GM19023 (cell line): ENCODE measurements around the gene GNA15.
"Not testable (repeated sequence)": the region's sequence is repeated elsewhere in the genome, so short reads cannot be mapped to it uniquely, and the experiment has no call there.

Experiments used
- ATAC-seq: cut with Tn5 transposase; IDR thresholded peaks from one replicate; pipeline ENCODE4 v1.9.1; 2021; ENCODE audit warnings: mild to moderate bottlenecking, moderate library complexity; ENCODE audit not compliant: unreplicated experiment

GNA15 gene

GRCh38 chr19:3167533-3168272 lies 31.9 kb downstream of the GNA15 start:
- no peak for ATAC-seq

DNA sequence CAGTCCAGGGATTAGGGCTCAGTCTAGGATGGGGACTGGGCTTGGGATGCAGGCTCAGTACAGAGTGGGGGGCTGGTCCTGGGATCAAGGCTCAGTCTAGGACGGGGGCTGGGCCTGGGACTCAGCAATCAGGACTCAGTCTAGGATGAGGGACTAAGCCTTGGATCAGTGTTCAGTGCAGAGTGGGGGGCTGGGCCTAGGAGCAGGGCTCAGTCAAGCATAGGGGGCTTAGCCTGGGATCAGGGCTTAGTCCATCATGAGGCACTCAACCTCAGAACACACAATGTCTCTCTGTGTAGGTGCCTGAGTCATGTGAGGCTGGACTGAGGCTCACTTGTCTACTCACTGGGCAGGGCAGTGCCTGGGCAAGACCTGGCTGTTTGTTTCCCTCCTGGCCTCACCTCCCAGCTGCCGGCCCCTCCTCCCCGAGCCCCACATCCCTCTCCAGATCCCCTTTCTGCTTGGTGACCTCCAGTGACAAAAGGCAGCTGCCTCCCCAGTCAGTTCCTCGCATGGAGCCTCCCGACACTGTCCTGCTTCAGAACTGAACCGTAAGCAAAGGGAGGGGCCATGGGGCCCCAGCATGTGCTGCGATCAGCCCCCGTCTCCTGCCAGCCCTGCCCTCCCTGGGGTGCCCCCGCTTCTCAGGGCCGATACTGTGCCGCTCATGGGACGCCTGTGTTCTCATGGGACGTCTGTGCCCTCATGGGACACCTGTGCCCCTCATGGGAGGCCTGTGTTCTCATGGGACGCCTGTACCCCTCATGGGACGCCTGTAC lies 36.2 kb downstream of the GNA15 start:
- no peak for ATAC-seq

GRCh38 chr19:3172673-3173000 lies 36.8 kb downstream of the GNA15 start:
- ATAC-seq, result not testable (repeated sequence)

DNA sequence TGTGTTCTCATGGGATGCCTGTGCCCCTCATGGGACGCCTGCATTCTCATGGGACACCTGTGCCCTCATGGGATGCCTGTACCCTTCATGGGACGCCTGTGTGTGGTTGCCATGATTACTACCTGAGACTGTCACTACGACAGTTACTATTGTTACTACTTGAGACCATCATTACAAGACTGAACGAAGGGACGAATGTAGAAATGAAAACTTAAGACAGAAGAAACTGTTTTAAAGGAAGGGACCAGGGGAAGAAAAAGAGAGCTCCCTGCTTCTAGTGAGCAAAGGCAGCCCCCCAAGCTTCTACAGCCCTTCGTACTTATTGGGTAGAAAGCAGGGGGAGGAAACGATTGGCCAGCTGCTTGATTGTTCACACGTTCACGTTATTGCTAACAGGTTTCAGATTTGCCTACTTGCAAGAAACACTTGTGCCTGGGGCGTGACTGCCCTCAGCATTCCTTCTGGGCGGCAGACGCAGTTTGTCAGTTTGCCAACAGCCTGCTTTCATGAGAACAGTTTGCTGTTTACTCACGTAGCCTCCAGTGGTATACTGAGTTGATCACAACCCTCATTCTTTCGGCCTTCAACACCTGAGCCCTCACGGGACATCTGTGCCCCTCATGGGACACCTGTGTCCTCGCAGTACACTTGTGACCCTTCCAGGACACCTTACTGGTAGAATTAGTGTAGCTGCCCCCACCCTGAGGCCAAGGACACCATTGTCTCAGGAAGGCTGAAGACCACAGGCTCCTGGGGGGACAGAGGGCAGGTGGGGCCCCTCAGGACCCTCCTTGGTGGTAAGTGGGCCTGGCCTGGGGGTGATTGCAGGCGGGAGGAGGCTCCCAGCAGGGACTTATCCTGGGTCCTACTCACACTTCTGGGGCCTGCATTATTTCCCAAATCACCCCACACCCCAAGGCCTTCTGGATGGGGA lies 40.2 kb downstream of the GNA15 start:
- no peak for ATAC-seq

- ATAC-seq, result no peak
Observed at GRCh38 chr19:3176715-3177501, 41.1 kb downstream of the GNA15 start.

GRCh38 chr19:3178377-3178972 lies 42.6 kb downstream of the GNA15 start, which contains the start of gene S1PR4:
TSS of gene S1PR4 (plus strand) at chr19:3178769. CDS start at chr19:3178793, 24 bp downstream.
- no peak for ATAC-seq

GRCh38 chr19:3178973-3179738 lies 43.3 kb downstream of the GNA15 start:
- no peak for ATAC-seq

DNA sequence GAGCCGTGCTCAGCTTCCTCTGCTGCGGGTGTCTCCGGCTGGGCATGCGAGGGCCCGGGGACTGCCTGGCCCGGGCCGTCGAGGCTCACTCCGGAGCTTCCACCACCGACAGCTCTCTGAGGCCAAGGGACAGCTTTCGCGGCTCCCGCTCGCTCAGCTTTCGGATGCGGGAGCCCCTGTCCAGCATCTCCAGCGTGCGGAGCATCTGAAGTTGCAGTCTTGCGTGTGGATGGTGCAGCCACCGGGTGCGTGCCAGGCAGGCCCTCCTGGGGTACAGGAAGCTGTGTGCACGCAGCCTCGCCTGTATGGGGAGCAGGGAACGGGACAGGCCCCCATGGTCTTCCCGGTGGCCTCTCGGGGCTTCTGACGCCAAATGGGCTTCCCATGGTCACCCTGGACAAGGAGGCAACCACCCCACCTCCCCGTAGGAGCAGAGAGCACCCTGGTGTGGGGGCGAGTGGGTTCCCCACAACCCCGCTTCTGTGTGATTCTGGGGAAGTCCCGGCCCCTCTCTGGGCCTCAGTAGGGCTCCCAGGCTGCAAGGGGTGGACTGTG lies 44.0 kb downstream of the GNA15 start:
- ATAC-seq, result no peak

DNA sequence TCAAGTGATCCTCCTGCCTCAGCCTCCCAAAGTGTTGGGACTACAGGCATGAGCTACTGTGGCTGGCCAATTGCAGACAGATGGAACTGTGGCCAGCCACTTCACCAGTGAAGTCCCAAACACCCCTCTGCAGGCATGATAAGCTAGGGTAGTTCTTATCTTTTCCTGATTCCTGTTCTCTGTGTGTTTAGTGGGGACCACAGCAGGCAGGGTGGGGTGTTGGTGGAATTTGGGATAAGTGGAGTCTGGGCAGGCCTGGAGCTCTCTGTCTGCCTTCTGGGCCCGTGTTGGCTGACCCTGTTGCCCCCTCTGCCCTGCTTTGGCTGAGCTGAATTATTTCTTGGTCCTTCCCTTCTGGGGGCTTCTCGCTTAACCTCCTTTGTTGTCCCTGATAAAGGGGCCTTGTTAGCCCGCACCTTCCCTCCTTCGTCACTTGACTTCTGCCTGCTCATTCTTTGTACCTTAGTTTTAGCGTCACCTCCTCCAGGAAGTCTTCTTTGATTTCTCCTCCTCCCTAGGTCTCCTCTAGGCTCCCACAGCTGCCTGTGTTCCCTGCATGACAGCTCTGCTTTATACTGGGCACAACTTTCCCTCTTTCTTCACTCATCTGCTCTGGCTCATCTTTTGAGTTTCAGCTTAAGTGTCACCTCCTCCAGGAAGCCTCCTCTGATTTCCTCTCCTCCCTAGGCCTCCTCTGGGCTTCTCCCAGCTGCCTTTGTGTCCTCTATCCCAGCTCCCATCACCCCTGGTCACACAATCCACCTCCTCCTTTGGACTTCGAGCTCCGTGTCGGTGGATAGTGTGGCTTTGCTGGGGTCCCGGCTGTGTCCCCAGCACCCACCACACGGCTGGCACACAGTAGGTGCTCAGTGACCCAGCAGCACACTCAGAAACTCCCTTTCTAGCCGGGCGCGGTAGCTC lies 48.1 kb downstream of the GNA15 start:
- no peak for ATAC-seq

- peak; percentile 25 for ATAC-seq
Observed at GRCh38 chr19:3184847-3185460, 49.1 kb downstream of the GNA15 start.

DNA sequence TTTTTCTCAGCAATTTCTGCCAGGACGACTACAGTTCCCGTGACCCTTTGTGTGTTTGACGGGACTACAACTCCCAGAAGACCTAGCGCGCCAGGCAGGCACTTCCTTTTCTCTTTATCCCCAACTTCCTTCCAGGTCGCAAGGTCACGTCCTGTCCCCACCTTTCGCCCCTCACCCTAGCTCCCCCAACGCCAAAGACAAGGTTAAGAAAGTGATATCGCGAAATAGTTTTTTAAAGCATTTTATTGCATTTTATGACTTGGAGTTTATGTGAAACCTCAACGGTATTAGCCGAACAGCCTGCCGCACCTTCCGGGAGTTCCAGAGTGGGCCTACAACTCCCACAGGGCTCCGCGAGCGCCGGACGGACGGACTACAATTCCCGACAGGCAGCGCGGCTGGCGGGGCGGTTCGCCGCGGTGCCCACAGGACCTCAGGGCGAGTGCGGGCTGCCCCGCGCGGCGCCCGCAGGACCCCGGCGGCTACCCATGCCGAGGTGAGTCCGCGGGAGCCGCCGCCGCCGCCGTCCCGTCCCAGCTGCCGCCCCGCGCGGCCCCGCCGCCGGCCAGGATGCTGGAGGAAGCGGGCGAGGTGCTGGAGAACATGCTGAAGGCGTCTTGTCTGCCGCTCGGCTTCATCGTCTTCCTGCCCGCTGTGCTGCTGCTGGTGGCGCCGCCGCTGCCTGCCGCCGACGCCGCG lies 49.8 kb downstream of the GNA15 start, which contains the start of gene NCLN:
Gene NCLN (plus strand): TSS at position 470 of the 699 bp plus-strand sequence. CDS start 101 bp downstream, at position 571.
- peak; percentile 81 for ATAC-seq

DNA sequence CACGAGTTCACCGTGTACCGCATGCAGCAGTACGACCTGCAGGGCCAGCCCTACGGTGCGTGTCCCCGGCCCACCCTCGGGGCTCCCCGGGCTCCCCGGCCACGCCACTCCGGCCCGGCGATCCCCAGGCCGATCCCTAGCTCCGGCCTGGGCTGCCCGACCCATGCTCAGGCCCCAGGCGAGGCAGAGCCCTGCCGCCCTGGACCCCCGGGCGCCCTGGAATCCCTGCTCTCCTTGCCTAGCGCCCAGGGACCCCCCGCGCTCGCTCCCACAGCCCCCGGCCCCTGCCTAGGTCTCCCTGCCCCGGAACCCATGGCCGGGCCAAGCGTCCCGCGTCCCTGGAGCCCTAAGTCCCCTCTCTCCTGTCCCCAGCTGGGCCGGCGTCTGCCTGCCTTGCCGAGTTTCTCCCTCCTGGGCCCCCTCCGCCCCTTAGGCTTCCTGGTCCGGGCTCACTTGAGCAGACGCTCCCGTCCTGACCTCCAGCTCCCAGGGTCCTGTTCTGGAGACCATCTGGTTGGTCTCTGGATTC lies 50.4 kb downstream of the GNA15 start:
- ATAC-seq, result no peak

DNA sequence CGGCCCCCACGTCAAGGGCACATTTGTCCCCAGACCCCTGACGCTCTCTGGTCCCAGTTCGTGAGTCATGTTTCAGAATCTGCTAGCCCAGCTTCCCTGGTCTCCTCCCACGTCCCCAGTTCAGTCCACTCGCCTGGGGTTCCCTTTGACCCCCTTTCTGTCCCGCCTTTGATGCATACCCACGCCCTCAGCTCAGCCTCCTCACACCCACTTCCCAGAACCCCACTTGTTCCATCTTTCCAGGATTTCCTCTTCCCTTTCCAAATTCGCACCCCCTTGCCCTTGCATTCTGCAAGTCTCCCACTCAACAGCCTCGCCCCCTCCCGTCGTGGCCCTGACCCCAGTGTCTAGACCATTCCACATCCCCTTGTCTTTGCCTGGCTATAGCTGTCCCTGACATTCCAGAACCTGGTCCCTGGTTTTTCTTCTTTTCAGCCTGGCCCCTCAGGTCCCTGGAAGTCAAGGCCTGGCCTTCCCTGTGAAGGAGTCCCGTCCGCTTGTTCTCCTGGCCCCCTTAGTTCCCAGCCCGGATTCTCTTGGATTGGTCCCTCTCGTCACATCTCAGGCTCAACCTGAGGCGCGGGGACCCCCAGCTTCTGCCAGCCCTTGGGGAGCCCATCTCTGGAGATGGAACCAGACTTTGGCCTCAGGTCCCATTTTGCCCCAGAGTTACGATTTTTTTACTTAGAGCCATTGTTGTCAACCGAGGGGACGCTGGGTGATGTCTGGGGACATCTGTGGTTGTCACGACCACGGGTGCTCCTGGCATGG lies 51.2 kb downstream of the GNA15 start:
- no peak for ATAC-seq

GRCh38 chr19:3187662-3188511 lies 52.1 kb downstream of the GNA15 start:
- ATAC-seq, result no peak
